ENCODE data around the gene ZNF277.

DNA sequence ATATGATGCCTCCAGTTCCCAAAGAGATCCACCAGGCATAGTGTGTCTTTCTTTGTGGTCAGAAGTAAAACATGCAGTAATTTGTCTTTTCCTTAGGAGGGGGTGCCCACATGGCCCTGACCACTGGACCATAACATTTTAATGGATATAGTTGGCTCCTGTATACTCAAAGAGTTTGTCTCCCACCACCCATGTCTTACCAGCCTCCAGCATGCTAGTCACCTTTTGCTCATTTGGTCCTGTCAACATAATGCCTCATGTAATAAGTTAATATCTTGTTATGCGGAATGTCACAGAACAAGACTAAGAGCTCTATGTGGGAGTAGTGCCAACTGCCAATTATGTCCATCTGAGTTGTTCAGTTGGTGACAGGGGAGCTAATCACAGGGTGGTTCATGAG, 160.4 kb downstream of the ZNF277 start:
- TF ChIP-seq, protein P1, sequence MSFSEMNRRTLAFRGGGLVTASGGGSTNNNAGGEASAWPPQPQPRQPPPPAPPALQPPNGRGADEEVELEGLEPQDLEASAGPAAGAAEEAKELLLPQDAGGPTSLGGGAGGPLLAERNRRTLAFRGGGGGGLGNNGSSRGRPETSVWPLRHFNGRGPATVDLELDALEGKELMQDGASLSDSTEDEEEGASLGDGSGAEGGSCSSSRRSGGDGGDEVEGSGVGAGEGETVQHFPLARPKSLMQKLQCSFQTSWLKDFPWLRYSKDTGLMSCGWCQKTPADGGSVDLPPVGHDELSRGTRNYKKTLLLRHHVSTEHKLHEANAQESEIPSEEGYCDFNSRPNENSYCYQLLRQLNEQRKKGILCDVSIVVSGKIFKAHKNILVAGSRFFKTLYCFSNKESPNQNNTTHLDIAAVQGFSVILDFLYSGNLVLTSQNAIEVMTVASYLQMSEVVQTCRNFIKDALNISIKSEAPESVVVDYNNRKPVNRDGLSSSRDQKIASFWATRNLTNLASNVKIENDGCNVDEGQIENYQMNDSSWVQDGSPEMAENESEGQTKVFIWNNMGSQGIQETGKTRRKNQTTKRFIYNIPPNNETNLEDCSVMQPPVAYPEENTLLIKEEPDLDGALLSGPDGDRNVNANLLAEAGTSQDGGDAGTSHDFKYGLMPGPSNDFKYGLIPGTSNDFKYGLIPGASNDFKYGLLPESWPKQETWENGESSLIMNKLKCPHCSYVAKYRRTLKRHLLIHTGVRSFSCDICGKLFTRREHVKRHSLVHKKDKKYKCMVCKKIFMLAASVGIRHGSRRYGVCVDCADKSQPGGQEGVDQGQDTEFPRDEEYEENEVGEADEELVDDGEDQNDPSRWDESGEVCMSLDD (tag by site-specific recombination; IDR thresholded peaks at IDR 0.05), result no peak
- TF ChIP-seq, protein P2, sequence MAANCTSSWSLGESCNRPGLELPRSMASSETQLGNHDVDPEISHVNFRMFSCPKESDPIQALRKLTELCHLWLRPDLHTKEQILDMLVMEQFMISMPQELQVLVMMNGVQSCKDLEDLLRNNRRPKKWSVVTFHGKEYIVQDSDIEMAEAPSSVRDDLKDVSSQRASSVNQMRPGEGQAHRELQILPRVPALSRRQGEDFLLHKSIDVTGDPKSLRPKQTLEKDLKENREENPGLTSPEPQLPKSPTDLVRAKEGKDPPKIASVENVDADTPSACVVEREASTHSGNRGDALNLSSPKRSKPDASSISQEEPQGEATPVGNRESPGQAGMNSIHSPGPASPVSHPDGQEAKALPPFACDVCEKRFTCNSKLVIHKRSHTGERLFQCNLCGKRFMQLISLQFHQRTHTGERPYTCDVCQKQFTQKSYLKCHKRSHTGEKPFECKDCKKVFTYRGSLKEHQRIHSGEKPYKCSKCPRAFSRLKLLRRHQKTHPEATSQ (tag by site-specific recombination; IDR thresholded peaks at IDR 0.05), result no peak
